KMS-11 (cell line): ENCODE data around the gene HLA-DRA.

Experiments used
- H2AFZ ChIP-seq: fragments of 200-600 bp; sonication (generic); 2 replicates; pipeline ENCODE4 v1.6.1; 2016; ENCODE audit warnings: antibody characterized with exemption, mixed run types, low read depth
- H3K27ac ChIP-seq: fragments of 200-600 bp; sonication (generic); 2 replicates; pipeline ENCODE4 v1.6.1; 2016; ENCODE audit warnings: mild to moderate bottlenecking, mixed run types
- H3K27me3 ChIP-seq: fragments of 200-600 bp; sonication (generic); 2 replicates; pipeline ENCODE4 v1.6.1; 2017; ENCODE audit warnings: mild to moderate bottlenecking, low read depth, mixed run types, moderate library complexity; ENCODE audit not compliant: insufficient read depth
- H3K36me3 ChIP-seq: fragments of 200-600 bp; sonication (generic); 2 replicates; pipeline ENCODE4 v1.6.1; 2017; ENCODE audit warnings: mild to moderate bottlenecking, mixed run types; ENCODE audit not compliant: insufficient read depth
- H3K4me1 ChIP-seq: fragments of 200-600 bp; sonication (generic); 2 replicates; pipeline ENCODE4 v1.6.1; 2016; ENCODE audit warnings: mild to moderate bottlenecking, low read depth, mixed run types; ENCODE audit not compliant: poor library complexity, severe bottlenecking
- H3K4me2 ChIP-seq: fragments of 200-600 bp; sonication (generic); 2 replicates; pipeline ENCODE4 v1.7.0; 2016; ENCODE audit warnings: mild to moderate bottlenecking, mixed run types
- H3K4me3 ChIP-seq: fragments of 200-600 bp; sonication (generic); IDR thresholded peaks from 2 replicates; pipeline ENCODE4 v1.6.1; 2017; ENCODE audit warnings: low read depth, low read length, mixed read lengths; ENCODE audit not compliant: insufficient read depth
- H3K79me2 ChIP-seq: fragments of 200-600 bp; sonication (generic); 2 replicates; pipeline ENCODE4 v1.6.1; 2016; ENCODE audit warnings: low read depth, mixed run types; ENCODE audit not compliant: insufficient read depth
- H3K9ac ChIP-seq: fragments of 200-600 bp; sonication (generic); 2 replicates; pipeline ENCODE4 v1.6.1; 2016; ENCODE audit warnings: mild to moderate bottlenecking, mixed run types
- H4K20me1 ChIP-seq: fragments of 200-600 bp; sonication (generic); 2 replicates; pipeline ENCODE4 v1.6.1; 2016; ENCODE audit warnings: mild to moderate bottlenecking, mixed run types; ENCODE audit not compliant: insufficient read depth
- TF ChIP-seq, protein P1 (sequence below): fragments of 200-600 bp; sonication (generic); conservative IDR thresholded peaks from 2 replicates; pipeline ENCODE4 v1.6.1; 2017; ENCODE audit warnings: low read depth, mild to moderate bottlenecking, antibody characterized with exemption, low read length, moderate library complexity, mixed read lengths

HLA-DRA gene

GRCh38 chr6:32475392-32476206 is 35.9 kb downstream of the HLA-DRA start:
- TF ChIP-seq, protein P1, sequence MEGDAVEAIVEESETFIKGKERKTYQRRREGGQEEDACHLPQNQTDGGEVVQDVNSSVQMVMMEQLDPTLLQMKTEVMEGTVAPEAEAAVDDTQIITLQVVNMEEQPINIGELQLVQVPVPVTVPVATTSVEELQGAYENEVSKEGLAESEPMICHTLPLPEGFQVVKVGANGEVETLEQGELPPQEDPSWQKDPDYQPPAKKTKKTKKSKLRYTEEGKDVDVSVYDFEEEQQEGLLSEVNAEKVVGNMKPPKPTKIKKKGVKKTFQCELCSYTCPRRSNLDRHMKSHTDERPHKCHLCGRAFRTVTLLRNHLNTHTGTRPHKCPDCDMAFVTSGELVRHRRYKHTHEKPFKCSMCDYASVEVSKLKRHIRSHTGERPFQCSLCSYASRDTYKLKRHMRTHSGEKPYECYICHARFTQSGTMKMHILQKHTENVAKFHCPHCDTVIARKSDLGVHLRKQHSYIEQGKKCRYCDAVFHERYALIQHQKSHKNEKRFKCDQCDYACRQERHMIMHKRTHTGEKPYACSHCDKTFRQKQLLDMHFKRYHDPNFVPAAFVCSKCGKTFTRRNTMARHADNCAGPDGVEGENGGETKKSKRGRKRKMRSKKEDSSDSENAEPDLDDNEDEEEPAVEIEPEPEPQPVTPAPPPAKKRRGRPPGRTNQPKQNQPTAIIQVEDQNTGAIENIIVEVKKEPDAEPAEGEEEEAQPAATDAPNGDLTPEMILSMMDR, result no peak
- Histone ChIP-seq H3K36me3 (no peaks in the 10 kb centered on the region), H4K20me1 (no peaks in the 10 kb centered on the region), H3K27ac (no peak overlapping the region), H3K79me2 (no peaks in the 10 kb centered on the region), H2AFZ (no peak overlapping the region), H3K4me2 (no peak overlapping the region), H3K27me3 (no peaks in the 10 kb centered on the region), H3K4me1 (no peaks in the 10 kb centered on the region), H3K9ac (no peak overlapping the region), H3K4me3 (no peak overlapping the region)

- no peaks in the 10 kb centered on the region for H3K79me2 ChIP-seq
- H3K9ac ChIP-seq, result no peak overlapping the region
- H3K4me2 ChIP-seq, result no peak overlapping the region
- no peak overlapping the region for H3K4me3 ChIP-seq
- H4K20me1 ChIP-seq, result no peaks in the 10 kb centered on the region
- H3K27ac ChIP-seq, result no peak overlapping the region
- no peak overlapping the region for H2AFZ ChIP-seq
- TF ChIP-seq, protein P1, result no peak
- no peaks in the 10 kb centered on the region for H3K36me3 ChIP-seq
- no peaks in the 10 kb centered on the region for H3K27me3 ChIP-seq
- H3K4me1 ChIP-seq, result no peaks in the 10 kb centered on the region
These were observed 44.4 kb downstream of the HLA-DRA start for GRCh38 chr6:32483968-32484613.

DNA sequence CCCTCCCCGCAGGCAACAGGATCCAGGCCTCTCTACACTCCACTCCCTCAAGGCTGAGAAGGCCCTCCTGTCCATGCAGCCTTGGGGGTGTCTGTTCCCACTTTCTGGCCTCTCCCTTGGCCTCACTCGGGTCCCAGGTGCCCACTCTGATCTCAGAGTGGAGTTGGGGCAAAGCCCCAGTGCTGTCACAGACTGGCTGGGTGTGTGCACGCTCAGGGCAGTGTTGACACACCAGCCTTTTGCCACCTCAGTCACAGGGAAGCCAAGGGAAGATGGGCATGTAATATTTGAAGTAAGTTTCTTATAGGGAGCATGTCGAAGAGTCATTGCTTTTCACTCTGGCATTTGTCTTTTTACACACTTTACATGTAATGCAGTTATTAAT is 44.9 kb downstream of the HLA-DRA start:
- Histone ChIP-seq H3K4me1 (no peaks in the 10 kb centered on the region), H3K27ac (no peak overlapping the region), H4K20me1 (no peaks in the 10 kb centered on the region), H3K27me3 (no peaks in the 10 kb centered on the region), H3K36me3 (no peaks in the 10 kb centered on the region), H3K4me2 (no peak overlapping the region), H3K9ac (no peak overlapping the region), H3K79me2 (no peaks in the 10 kb centered on the region), H3K4me3 (no peak overlapping the region), H2AFZ (no peak overlapping the region)
- TF ChIP-seq, protein P1, result no peak

DNA sequence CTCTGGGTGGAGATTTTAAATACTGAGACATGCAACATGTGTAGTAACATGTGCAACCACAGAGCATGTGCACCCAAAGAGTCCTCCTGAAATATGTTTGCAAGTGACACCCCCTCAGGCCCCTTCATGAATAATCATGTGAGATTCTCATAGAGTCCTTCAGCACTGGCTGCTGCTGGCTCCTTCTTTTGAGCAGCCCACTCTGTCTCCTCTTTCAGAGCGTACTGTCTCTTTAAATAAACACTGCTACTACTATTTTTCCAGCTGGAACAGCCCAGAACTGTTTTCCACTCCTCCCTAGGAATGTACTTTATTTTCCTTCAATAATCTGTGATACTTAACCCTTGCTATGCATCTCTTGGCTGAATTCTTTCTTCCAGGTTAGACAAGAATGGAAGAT is 48.4 kb downstream of the HLA-DRA start:
- Histone ChIP-seq H3K4me2 (no peak overlapping the region), H3K9ac (no peak overlapping the region), H2AFZ (no peak overlapping the region), H3K4me3 (no peak overlapping the region), H3K27me3 (no peaks in the 10 kb centered on the region), H3K36me3 (no peaks in the 10 kb centered on the region), H3K27ac (no peak overlapping the region), H4K20me1 (no peaks in the 10 kb centered on the region), H3K4me1 (no peaks in the 10 kb centered on the region), H3K79me2 (no peaks in the 10 kb centered on the region)
- TF ChIP-seq, protein P1, result no peak
